GM18909 (cell line): ENCODE results near the gene SSTR5.

Experiments
- ATAC-seq: cut with Tn5 transposase; IDR thresholded peaks from one replicate; pipeline ENCODE4 v1.9.1; 2021; ENCODE audit warnings: mild to moderate bottlenecking; ENCODE audit not compliant: unreplicated experiment, poor library complexity

SSTR5 gene

DNA sequence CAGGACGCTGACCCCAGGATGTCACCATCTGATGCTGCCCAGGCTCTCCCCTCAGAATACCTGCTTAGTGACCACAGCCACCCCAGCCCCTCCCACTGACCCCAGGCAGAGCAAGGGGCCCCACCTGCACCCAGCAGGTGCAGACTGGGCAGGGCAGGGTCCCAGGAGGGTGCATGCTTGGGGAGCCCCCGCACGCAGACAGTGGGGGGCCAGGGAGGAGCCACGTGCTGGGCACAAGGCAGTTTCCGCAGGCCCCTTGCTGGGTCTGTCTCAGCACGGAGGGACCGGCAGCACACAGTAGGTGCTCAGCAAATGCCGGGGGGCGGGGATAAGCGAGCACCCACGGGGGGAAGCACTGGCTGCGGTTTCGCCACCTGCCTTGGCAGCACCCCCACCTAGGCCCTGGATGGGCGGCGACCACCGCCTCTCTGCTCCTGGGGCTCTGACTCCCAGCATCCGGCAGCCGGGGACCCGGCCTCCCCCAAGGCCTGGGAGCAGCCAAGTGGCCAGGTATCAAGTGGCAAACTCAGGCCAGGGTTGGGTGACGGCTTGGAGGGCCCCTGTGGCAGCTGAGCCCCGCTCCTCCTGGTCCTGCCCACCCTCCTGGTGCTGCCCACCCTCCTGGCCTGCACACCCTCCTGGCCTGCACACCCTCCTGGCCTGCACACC is 18.7 kb upstream of the SSTR5 start:
- no peak for ATAC-seq

- no peak for ATAC-seq
Measured at GRCh38 chr16:1054660-1055556, 17.6 kb upstream of the SSTR5 start.

DNA sequence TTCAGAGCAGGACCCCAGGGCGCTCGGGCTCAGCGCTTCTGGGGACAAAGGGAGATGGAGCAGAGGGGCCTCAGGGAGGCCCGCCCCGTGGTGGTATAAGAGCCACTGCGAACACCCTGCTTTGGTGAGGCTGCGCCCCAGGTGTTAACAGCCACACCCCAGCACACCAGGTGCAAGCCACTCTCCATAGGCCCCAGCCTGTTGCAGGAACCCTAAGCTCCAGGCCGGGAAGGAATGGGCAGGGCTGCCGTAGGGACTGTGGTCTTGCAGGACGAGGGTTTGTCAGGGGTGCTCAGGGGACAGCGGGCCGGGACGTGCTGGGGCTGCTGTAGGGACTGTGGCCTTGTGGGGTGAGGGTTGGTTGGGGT is 17.0 kb upstream of the SSTR5 start:
- ATAC-seq, result no peak

DNA sequence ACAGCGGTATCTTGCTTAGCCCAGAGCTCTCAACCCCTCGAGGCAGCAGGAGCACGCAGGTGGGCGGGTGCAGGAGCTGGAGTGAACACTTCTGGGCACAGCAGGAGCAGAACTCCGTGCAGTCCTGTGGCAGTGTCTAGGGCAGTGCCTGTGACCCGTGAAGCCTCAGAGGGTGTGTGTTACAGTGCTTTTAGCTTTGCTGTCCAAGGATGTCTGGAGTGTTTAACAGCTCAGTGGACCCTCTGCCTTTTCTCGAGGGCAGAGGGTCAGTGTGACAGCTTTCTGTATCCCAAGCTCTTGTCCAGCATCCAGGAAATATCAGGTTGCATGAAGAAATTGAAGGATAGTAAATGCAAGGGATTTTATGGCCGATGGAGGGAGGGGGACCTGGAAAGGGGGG is 16.4 kb upstream of the SSTR5 start:
- no peak for ATAC-seq

- no peak for ATAC-seq
Measured at GRCh38 chr16:1057252-1057932, 15.2 kb upstream of the SSTR5 start.

DNA sequence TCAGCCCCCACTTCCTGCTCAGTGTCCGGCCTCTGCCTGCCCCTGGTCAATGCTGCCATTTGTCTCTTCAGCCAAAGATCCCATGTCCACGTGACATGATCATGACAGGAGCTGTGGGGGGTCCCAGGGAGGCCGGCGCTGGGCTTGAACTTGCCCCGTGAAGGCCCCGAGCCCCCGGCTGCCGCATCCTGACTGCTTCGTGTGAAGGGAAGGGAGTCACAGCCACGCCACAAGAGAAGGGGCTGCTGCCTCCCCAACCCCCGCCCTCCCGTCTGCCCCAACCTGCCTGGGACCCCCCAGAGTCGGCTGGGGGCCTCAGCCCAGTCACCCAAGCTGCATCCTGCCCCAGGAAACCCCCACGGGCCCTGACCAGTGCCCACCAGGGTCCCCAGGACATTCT is 14.3 kb upstream of the SSTR5 start:
- no peak for ATAC-seq

DNA sequence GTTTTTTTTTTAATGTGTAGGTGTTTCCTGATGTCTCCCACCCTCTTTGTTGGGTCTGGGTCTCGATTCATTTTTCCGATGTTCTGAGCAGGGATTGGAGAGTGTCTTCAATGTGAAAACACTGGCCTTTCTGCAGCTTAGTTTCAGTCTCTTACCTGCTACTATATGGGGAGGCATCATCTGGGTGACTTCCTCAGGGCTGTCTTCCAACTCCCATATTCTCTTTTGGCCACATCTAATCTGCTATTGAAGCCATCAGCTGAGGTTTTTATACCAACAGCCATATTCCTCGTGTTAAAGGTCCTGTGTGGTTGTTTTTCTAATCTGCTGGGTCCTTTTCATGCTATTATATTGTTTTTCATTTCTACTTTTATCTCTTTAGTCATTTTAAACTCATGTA is 13.2 kb upstream of the SSTR5 start:
- ATAC-seq, result no peak

GRCh38 chr16:1060416-1061340 is 11.9 kb upstream of the SSTR5 start:
- ATAC-seq, result no peak

GRCh38 chr16:1061769-1062505 is 10.6 kb upstream of the SSTR5 start:
- no peak for ATAC-seq

- no peak for ATAC-seq
Measured at GRCh38 chr16:1062895-1063294, 9.7 kb upstream of the SSTR5 start.

- ATAC-seq, result no peak
Measured at GRCh38 chr16:1063728-1064127, 8.8 kb upstream of the SSTR5 start.

DNA sequence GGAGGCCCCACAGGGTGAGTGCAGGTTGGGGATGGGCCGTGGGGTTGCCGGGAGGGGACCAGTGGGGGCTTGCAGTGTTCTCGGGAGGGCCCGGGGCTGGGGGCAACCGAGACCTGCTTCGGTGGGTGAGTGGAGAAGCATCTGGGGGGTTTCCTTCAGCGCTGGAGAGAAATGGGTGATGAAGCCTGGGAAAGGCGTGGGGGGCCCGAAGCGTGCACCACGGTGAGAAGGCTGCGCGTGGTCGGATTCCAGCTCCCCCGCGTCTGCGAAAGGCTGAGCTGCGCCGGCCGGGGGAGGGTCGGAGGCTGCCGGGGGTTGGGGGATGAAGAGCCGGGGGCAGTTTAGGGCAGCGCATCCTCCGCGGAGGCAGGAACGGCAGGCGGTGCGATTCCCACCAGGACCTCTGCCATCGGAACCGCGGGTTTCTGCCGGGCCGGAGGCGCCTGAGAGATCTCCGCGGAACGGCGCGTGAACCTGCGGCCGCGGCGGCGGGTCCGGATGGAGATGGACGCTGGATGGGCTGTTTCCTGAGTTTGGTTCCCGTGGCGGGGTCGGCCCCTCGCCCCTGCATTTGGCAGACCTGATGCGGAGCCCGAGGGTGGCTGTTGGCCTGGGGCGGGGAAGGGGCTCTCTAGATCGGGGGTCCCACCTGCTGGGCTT is 6.9 kb upstream of the SSTR5 start:
- no peak for ATAC-seq

GRCh38 chr16:1066584-1067172 is 5.9 kb upstream of the SSTR5 start:
- ATAC-seq, result no peak

DNA sequence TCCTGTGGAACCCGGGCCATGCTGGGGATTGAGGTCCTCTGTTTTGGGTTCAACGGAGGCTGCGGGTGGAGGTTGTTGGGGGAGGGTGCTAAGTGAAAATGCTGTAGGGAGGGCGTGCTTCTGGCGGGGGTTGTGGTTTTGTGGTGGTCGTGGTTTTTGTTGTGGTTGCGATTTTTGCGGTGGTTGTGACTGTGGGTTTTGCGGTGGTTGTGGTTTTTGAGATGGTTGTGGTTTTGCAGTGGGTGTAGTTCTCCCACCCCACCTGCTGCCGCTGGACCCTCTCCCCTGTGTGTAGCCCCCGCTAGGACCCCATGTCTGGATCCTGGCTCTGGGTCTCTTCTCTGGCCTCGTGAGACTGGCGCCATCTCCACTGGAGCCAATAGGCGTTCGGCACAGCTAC is 4.9 kb upstream of the SSTR5 start:
- ATAC-seq, result no peak

DNA sequence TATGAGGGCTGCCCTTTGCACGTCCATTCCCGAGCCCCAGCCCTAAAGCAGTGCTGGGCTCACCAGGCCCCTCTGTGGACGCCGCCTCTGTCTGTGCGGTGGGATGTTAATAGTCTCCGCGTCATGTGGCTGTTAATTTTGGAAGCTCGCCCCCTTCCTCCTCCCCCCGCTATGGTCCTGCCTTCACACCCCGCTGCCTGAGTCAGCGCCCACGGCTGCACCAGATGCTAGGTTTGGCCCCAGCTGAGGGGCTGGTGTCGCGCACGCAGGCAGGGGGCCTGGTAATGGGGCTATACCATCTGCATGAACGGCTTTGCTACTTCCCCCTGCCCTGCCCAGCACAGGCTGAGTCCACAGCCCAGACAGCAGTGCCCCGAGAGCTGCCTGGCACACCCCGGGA is 4.1 kb upstream of the SSTR5 start:
- no peak for ATAC-seq

DNA sequence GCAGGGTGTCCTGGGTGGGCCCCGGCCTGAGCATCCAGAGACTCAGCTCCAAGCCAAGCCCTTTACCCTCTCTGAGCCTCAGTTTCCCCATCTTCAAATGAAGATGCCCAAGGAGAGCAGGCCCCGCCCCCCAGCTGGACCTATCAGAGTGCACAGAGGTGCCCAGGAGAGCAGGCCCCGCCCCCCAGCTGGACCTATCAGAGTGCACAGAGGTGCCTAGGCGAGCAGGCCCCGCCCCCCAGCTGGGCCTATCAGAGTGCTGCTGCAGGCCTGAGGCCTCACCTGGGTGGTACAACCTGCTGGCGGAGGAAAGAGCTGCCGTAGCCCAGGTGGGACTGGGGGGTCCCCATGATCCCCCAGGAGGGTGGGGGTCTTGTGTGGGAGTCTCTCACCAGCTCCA is 3.4 kb upstream of the SSTR5 start:
- ATAC-seq, result no peak

- ATAC-seq, result no peak
Measured at GRCh38 chr16:1070084-1070863, 2.3 kb upstream of the SSTR5 start.

GRCh38 chr16:1070864-1071408 is 1.6 kb upstream of the SSTR5 start:
- ATAC-seq, result no peak
